ENCODE data around the gene PTPN23.
"Not testable (repeated sequence)": the region's sequence is repeated elsewhere in the genome, so short reads cannot be mapped to it uniquely, and the experiment has no call there.

Gene PTPN23

GRCh38 chr3:47380601-47381316 is at the start of gene PTPN23:
Gene PTPN23, plus strand, starts transcription at chr3:47381021. Its CDS starts 76 bp downstream, at chr3:47381097.
- DNase-seq, result peak; percentile 99

- no peak for DNase-seq
These were observed 46.9 kb upstream of the PTPN23 start for GRCh38 chr3:47333907-47334306.

GRCh38 chr3:47337656-47338055 is 43.2 kb upstream of the PTPN23 start:
- DNase-seq, result no peak

- DNase-seq, result no peak
These were observed 40.9 kb upstream of the PTPN23 start for GRCh38 chr3:47339951-47340350.

- DNase-seq, result no peak
These were observed 40.0 kb upstream of the PTPN23 start for GRCh38 chr3:47340866-47341265.

GRCh38 chr3:47342151-47342550 is 38.7 kb upstream of the PTPN23 start:
- DNase-seq, result no peak

GRCh38 chr3:47342812-47343211 is 38.0 kb upstream of the PTPN23 start:
- no peak for DNase-seq

- no peak for DNase-seq
These were observed 37.3 kb upstream of the PTPN23 start for GRCh38 chr3:47343471-47343971.

GRCh38 chr3:47344971-47345370 is 35.9 kb upstream of the PTPN23 start:
- DNase-seq, result no peak

- no peak for DNase-seq
These were observed 33.5 kb upstream of the PTPN23 start for GRCh38 chr3:47347217-47347801.

- no peak for DNase-seq
These were observed 32.2 kb upstream of the PTPN23 start for GRCh38 chr3:47348411-47349154.

GRCh38 chr3:47355010-47355409 is 25.8 kb upstream of the PTPN23 start:
- no peak for DNase-seq

GRCh38 chr3:47356201-47356600 is 24.6 kb upstream of the PTPN23 start:
- no peak for DNase-seq

GRCh38 chr3:47359323-47359722 is 21.5 kb upstream of the PTPN23 start:
- DNase-seq, result no peak

- not testable (repeated sequence) for DNase-seq
These were observed 20.7 kb upstream of the PTPN23 start for GRCh38 chr3:47360110-47360517.

GRCh38 chr3:47362701-47363100 is 18.1 kb upstream of the PTPN23 start:
- peak; percentile 62 for DNase-seq

- DNase-seq, result no peak
These were observed 15.3 kb upstream of the PTPN23 start for GRCh38 chr3:47365213-47366153.

- no peak for DNase-seq
These were observed 14.0 kb upstream of the PTPN23 start for GRCh38 chr3:47366833-47367232.

- no peak for DNase-seq
These were observed 13.2 kb upstream of the PTPN23 start for GRCh38 chr3:47367631-47368030.

GRCh38 chr3:47370020-47370419 is 10.8 kb upstream of the PTPN23 start:
- not testable (repeated sequence) for DNase-seq

- DNase-seq, result peak; percentile 62
These were observed 9.7 kb upstream of the PTPN23 start for GRCh38 chr3:47370887-47371697.

GRCh38 chr3:47374587-47374986 is 6.2 kb upstream of the PTPN23 start:
- no peak for DNase-seq

Measured in activated CD8-positive, alpha-beta memory T cell treated with anti-CD3 and anti-CD28 coated beads for 24 hours (primary cell).